Neutrophil (primary cell): Measurements from ENCODE around the gene NPEPL1.
A peak's percentile ranks its signal among the peaks of the same experiment; 100 is the strongest.
"Not testable (repeated sequence)": the region's sequence is repeated elsewhere in the genome, so short reads cannot be mapped to it uniquely, and the experiment has no call there.

Experiments used
- H3K27ac ChIP-seq: fragments of 200-600 bp; sonication (generic); 2 replicates; pipeline ENCODE4 v1.5.1; 2016; ENCODE audit warnings: mild to moderate bottlenecking, moderate library complexity
- H3K27me3 ChIP-seq: fragments of 200-600 bp; sonication (generic); 2 replicates; pipeline ENCODE4 v1.6.0; 2016; ENCODE audit warnings: mild to moderate bottlenecking
- H3K36me3 ChIP-seq: fragments of 200-600 bp; sonication (generic); 2 replicates; pipeline ENCODE4 v1.5.1; 2017
- H3K4me1 ChIP-seq, 2 experiments: fragments of 200-600 bp in 1 of 2; sonication (generic) in 1 of 2; 1 replicate in 1 of 2; 2 replicates in 1 of 2; pipeline versions ENCODE4 v1.5.1 to v1.6.1; 2013 to 2016; ENCODE audit warnings: low read depth in 1 of 2, low read length in 1 of 2, mild to moderate bottlenecking in 1 of 2, moderate library complexity in 1 of 2; ENCODE audit not compliant: control insufficient read depth in 1 of 2, insufficient read depth in 1 of 2
- H3K4me3 ChIP-seq, 2 experiments: fragments of 200-600 bp in 1 of 2; sonication (generic) in 1 of 2; 1 replicate in 1 of 2; 2 replicates in 1 of 2; pipeline ENCODE4 v1.5.1; 2013 to 2016; ENCODE audit warnings: low read depth in 1 of 2, low read length in 1 of 2, mild to moderate bottlenecking in 1 of 2, moderate library complexity in 1 of 2
- H3K9me3 ChIP-seq: fragments of 200-600 bp; sonication (generic); 2 replicates; pipeline ENCODE4 v1.5.1; 2016
- CTCF ChIP-seq: fragments of 200-600 bp; sonication (generic); IDR thresholded peaks from 2 replicates; pipeline ENCODE4 v1.5.1; 2016; ENCODE audit warnings: antibody characterized with exemption

NPEPL1 gene, protein sequence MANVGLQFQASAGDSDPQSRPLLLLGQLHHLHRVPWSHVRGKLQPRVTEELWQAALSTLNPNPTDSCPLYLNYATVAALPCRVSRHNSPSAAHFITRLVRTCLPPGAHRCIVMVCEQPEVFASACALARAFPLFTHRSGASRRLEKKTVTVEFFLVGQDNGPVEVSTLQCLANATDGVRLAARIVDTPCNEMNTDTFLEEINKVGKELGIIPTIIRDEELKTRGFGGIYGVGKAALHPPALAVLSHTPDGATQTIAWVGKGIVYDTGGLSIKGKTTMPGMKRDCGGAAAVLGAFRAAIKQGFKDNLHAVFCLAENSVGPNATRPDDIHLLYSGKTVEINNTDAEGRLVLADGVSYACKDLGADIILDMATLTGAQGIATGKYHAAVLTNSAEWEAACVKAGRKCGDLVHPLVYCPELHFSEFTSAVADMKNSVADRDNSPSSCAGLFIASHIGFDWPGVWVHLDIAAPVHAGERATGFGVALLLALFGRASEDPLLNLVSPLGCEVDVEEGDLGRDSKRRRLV

DNA sequence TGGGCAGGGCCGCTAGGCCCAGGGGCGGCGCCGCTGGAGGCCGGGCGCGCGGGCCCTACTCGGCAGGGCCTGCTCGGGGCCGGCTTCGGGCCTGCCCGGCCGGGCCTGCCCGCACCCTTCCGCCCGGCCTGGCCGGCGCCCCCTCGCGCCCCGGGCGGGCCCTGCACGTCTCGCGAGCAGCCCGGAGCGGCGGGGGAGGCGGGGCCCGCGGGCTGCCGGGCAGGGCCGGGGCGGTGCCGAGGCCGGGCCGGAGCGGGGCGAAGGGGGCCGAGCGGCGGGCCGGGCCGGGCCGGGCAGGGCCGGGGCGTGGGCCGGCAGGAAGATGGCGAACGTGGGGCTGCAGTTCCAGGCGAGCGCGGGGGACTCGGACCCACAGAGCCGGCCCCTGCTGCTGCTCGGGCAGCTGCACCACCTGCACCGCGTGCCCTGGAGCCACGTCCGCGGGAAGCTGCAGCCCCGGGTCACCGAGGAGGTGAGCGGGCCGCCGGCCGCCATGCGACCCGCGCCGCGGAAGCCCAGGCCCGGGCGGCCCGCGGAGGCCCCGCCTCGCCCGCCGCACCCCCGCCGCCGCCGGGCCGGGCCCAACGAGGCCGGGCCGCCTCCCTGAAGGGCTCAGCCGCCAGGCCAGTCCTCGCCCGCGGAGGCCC, at the start of gene NPEPL1:
Gene NPEPL1, plus strand, starts transcription at position 222 of the 647 bp plus-strand sequence. Its CDS starts 101 bp downstream, at position 323.
- peaks cover 42% of the 10 kb centered on the region for H3K36me3 ChIP-seq
- peak within 1 kb of the TSS; percentile 99 for H3K27ac ChIP-seq
- peak within 1 kb of the TSS; percentile 65 to 73 for H3K4me3 ChIP-seq
- H3K4me1 ChIP-seq: peaks cover 39 to 40% of the 10 kb centered on the region in 2 experiments
- H3K27me3 ChIP-seq: no peaks in the 10 kb centered on the region
- no peaks in the 10 kb centered on the region for H3K9me3 ChIP-seq
- no peak for TF ChIP-seq CTCF

DNA sequence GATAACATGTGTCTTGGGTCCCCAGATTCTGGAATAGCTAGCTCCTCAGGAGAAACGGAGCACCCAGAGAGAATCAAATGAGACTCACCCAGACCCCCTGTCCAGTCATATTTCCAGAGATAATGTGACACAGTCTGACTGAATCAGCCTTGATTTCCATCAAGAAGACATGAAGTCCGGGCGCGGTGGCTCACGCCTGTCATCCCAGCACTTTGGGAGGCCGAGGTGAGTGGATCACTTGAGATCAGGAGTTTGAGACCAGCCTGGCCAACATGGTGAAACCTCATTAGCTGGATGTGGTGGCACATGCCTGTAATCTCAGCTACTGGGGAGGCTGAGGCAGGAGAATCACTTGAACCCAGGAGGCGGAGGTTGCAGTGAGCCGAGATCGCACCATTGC, 49.7 kb upstream of the NPEPL1 start:
- H3K36me3 ChIP-seq, H3K4me1 ChIP-seq, H3K9me3 ChIP-seq, H3K4me3 ChIP-seq, H3K27ac ChIP-seq: not testable (repeated sequence)
- peaks cover 68% of the 10 kb centered on the region for H3K27me3 ChIP-seq

- H3K36me3 ChIP-seq: no peaks in the 10 kb centered on the region
- H3K4me1 ChIP-seq: peaks cover 8 to 9% of the 10 kb centered on the region in 2 experiments
- no peak overlapping the region for H3K4me3 ChIP-seq
- no peaks in the 10 kb centered on the region for H3K9me3 ChIP-seq
- H3K27ac ChIP-seq: no peak overlapping the region
- peaks cover 68% of the 10 kb centered on the region for H3K27me3 ChIP-seq
- no peak for TF ChIP-seq CTCF
Measured at GRCh38 chr20:58645412-58645968, 47.1 kb upstream of the NPEPL1 start.

DNA sequence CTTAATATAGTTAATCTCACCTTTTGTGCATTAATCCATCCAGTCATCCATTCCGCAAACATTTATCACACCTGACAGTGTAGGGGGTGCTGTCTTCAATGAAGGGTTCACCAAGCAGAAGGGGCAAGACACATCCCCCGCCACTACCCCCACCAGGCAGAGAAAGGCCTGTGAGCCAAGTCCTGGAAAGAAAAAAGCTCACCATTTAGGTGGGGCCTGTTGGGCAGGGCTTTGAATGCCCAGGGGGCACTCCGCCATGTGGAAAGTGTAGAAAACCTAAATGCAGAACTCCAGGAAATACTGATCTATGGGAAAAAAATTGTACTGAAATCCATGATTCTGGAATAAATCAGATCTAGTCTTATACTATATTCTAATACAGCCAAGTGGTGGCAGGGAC, 46.3 kb upstream of the NPEPL1 start:
- H3K4me1 ChIP-seq: peaks cover 8 to 10% of the 10 kb centered on the region in 2 experiments
- no peaks in the 10 kb centered on the region for H3K36me3 ChIP-seq
- H3K27ac ChIP-seq: no peak overlapping the region
- H3K27me3 ChIP-seq: peaks cover 60% of the 10 kb centered on the region
- H3K9me3 ChIP-seq: no peaks in the 10 kb centered on the region
- no peak for TF ChIP-seq CTCF
- no peak overlapping the region for H3K4me3 ChIP-seq

DNA sequence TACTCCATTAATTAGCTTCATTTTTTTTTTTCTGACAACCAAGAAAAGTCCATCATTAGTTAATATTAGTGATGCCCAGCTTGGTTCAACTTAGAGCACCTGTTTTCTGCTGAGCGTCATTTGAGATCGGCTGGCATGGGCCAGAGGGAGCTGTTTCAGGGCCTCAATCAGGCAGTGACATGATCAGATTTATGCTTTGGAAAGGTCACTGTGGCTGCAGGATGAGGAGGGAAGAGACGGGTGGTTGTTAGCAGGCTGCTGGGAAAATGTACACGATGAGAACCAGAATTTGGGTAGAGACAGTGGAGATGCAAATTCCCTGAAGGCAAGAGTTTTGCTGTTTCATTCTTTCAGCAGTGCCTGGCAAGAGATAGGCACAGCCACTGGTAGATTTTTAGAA, 45.9 kb upstream of the NPEPL1 start:
- TF ChIP-seq CTCF: no peak
- H3K9me3 ChIP-seq: no peaks in the 10 kb centered on the region
- no peaks in the 10 kb centered on the region for H3K36me3 ChIP-seq
- no peak overlapping the region for H3K4me3 ChIP-seq
- H3K4me1 ChIP-seq: peaks cover 8 to 14% of the 10 kb centered on the region in 2 experiments
- no peak overlapping the region for H3K27ac ChIP-seq
- peaks cover 57% of the 10 kb centered on the region for H3K27me3 ChIP-seq
